Measurements from ENCODE around the gene AGAP3.

Gene AGAP3

DNA sequence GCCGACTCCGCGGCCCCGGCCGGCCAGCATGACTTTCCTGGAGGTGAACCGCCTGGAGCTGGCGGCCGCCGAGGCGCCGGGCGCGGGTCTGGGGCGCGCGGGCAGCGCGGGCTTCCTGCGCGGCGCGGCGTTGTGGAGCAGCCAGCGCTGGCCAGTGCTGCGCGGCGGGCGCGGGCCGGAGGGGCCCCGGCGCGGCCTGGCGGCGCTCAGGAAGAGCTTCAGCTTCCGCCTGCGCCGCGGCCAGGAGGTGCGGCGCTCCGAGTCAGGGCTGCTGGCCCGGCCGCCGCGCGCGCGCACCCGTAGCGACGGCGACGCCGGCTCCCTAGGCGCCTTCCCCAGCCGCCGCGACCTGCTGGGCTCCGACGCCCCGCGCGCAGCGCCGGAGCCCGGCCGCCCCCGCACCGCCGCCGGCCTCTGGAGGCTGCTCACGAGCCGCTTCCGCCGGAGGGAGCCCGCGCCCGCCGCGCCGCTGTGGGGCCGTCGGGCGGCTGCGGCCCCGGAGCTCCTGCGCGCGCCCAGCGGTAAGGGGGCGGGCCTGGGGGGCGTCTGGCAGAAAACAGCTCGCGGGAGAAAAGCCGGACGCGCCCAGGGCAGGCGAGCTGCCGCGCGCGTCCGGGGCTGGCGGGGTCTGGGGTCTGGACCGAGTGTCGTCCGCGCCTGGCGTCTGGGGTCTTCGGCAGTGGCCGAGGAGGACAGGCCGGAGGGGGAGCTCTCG lies 29.0 kb downstream of the AGAP3 start:
- no peak for DNase-seq (ENCODE audit: extremely low read depth, low read depth)
- TF ChIP-seq CTCF (IDR thresholded peaks at IDR 0.05; ENCODE audit: low read depth, low read length): no peak

GRCh38 chr7:151115836-151116418 lies 29.7 kb downstream of the AGAP3 start:
- no peak for TF ChIP-seq CTCF (IDR thresholded peaks at IDR 0.05; ENCODE audit: low read depth, low read length)
- no peak for DNase-seq (ENCODE audit: extremely low read depth, low read depth)

- no peak for DNase-seq (ENCODE audit: extremely low read depth, low read depth)
- no peak for TF ChIP-seq CTCF (IDR thresholded peaks at IDR 0.05; ENCODE audit: low read depth, low read length)
Observed at GRCh38 chr7:151116603-151117440, 30.5 kb downstream of the AGAP3 start.

DNA sequence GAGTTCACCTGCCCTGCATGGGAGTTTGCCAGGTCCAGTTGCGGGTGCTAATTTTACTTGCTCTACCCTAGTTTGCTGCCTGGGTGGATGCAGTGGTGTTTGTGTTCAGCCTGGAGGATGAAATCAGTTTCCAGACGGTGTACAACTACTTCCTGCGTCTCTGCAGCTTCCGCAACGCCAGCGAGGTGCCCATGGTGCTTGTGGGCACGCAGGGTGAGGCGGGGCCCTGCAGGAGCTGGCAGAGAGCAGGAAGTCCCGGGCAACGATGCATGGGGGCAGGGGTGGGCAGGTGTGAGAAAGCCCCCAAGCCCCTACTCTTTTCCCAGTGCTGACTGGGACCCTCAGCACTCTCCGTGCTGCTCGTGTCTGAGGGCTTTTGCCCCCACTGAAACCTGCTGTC lies 31.3 kb downstream of the AGAP3 start:
- no peak for TF ChIP-seq CTCF (IDR thresholded peaks at IDR 0.05; ENCODE audit: low read depth, low read length)
- DNase-seq (ENCODE audit: extremely low read depth, low read depth): no peak

GRCh38 chr7:151118108-151119054 lies 32.1 kb downstream of the AGAP3 start:
- no peak for TF ChIP-seq CTCF (IDR thresholded peaks at IDR 0.05; ENCODE audit: low read depth, low read length)
- DNase-seq (ENCODE audit: extremely low read depth, low read depth): no peak

DNA sequence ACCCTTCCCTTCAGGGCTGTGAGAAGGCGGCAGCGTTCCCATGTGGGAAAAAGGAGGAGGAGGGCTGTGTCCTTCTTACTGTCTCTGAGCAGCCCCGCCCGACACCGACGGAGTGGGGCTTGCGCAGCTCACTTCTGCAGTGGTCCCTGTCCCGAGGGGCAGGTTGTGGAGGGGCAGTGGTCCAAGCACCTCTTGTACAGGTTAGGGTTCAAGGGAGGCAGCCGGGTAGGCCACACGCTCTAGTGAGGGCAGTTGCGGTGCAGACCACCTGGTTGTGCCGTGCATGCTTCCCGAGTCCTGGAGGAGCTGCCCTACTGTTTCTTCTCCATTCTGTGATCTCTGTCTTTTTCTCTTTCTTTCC lies 32.8 kb downstream of the AGAP3 start:
- DNase-seq (ENCODE audit: extremely low read depth, low read depth): no peak
- TF ChIP-seq CTCF (IDR thresholded peaks at IDR 0.05; ENCODE audit: low read depth, low read length): no peak

Measured in AG09319 (cell line).